Tibial nerve (tissue), 4 donors: ENCODE results near the gene TRAF7. TPM values are rescaled to one million over a fixed set of nuclear protein-coding genes. Genes with fewer than 3 reads are reported as not detected.
A peak's percentile ranks its signal among the peaks of the same experiment; 100 is the strongest.

Experiments used
- DNase-seq, 2 donors: peaks; one replicate each; pipeline ENCODE4 v3.0.0-alpha.2; 2019; ENCODE audit warnings: low spot score in 2 of 2
- H3K27ac ChIP-seq, 4 donors: fragments of 200-600 bp; sonication (generic) in 3 of 4; one replicate each; pipeline ENCODE4 v1.5.1; 2017 to 2019; ENCODE audit warnings: mild to moderate bottlenecking in 1 of 4
- H3K27me3 ChIP-seq, 2 donors: fragments of 200-600 bp; sonication (generic) in 1 of 2; one replicate each; pipeline versions ENCODE4 v1.5.1 to v1.6.0; 2017 to 2019
- H3K36me3 ChIP-seq, 3 donors: fragments of 200-600 bp; sonication (generic); one replicate each; pipeline ENCODE4 v1.5.1; 2018 to 2019
- H3K4me1 ChIP-seq, 4 donors: fragments of 200-600 bp; sonication (generic) in 3 of 4; one replicate each; pipeline ENCODE4 v1.5.1; 2017 to 2019
- H3K4me3 ChIP-seq, 4 donors: fragments of 200-600 bp; sonication (generic) in 3 of 4; one replicate each; pipeline ENCODE4 v1.5.1; 2017 to 2019; ENCODE audit warnings: mild to moderate bottlenecking in 1 of 4, moderate library complexity in 1 of 4
- H3K9me3 ChIP-seq, 4 donors: fragments of 200-600 bp; sonication (generic) in 3 of 4; one replicate each; pipeline ENCODE4 v1.5.1; 2017 to 2019
- CTCF ChIP-seq, 5 experiments: fragments of 200-600 bp in 3 of 5; fragments of 450-650 bp in 2 of 5; sonication (generic) in 3 of 5; IDR thresholded peaks; one replicate each; pipeline ENCODE4 v1.5.1; 2016 to 2019; ENCODE audit warnings: antibody characterized with exemption in 5 of 5, mild to moderate bottlenecking in 3 of 5, moderate library complexity in 2 of 5
- EP300 ChIP-seq, 2 donors: sonication (generic); formaldehyde crosslinking; IDR thresholded peaks; one replicate each; pipeline ENCODE4 v1.6.1; 2017; ENCODE audit warnings: antibody characterized with exemption in 2 of 2, mild to moderate bottlenecking in 1 of 2
- POLR2A ChIP-seq, 2 donors: fragments of 450-650 bp; IDR thresholded peaks; one replicate each; pipeline ENCODE4 v1.6.1; 2017; ENCODE audit warnings: antibody characterized with exemption in 2 of 2, mild to moderate bottlenecking in 2 of 2, moderate library complexity in 2 of 2
- WGBS, 2 donors: methylation state at CpG; one replicate each; pipeline ENCODE4 v1.1.5; 2018; 5-methylcytosine and 5-hydroxymethylcytosine counted together
- total RNA-seq, 4 donors: library from RNA; depleted of rRNA; stranded (reverse); fragments of >200 nt; gene quantifications; one replicate each; pipeline ENCODE4 v1.1.0, GENCODE V29; 2016

Gene TRAF7
- total RNA-seq, 4 donors from 2014 or later, result 29.1 to 53.7 (median 38.4) TPM

GRCh38 chr16:2194852-2195321 lies 39.3 kb downstream of the TRAF7 start:
- WGBS, 2 donors, result 15 to 61% methylated on average over 4 to 9 of the region's 10 CpGs

DNA sequence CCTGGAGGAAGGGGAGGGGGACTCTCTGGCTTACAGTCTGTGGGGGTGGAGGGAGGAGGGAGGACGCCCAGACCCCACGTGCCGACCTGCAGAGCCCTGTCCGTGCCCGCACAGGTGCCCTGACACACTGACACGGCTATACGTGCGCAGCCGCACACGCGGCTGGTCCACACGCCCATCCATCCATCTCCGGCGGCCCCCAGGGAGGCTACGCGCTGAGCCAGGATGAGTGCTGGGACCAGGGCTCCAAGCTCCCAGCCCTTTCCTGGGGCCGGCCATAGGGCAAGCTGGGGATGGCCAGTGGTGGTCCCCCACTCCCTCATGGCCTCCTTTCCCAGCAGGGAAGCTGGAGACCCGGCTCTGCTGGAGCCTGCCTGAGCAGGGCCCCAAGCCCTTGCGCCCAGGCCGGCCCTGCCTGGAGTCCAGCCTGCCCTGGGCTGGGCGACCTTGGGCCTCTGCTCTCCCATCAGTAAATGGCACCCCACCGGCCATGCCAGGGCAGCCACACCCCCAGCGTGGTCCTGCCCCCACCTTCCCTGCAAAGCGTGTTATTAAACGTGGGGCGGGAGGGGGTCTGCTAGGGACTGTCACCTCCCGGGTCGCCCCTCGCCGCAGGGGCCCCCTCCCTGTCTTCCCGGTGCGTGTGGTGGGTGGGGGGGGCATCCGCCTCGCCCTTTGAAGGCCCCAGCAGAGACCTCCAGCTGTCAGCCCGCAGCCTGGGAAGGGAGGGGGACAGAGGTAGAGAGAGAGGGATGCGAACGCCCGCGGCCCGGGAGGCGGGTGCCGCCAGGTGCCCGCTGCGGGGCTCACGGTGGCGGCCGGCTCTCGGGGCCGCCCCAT lies 40.0 kb downstream of the TRAF7 start:
- no peaks in the 10 kb centered on the region for H3K36me3 ChIP-seq
- H3K27ac ChIP-seq, result peak overlapping the region in 1 of 4 donors; percentile 4
- peaks cover 0 to 37% (median 13%) of the 10 kb centered on the region in 4 donors for H3K4me1 ChIP-seq
- peaks cover 0 to 46% of the 10 kb centered on the region in 2 donors for H3K27me3 ChIP-seq
- peak overlapping the region in 2 of 4 donors; percentile 17 to 55 for H3K4me3 ChIP-seq
- 11 to 16% methylated on average over 20 to 34 of the region's 49 CpGs for WGBS, 2 donors
- TF ChIP-seq EP300 (IDR thresholded peaks at IDR 0.05), result no peak
- DNase-seq, result no peak
- H3K9me3 ChIP-seq, result no peaks in the 10 kb centered on the region

More at GRCh38 chr16:2194852-2195321, 39.3 kb downstream of the TRAF7 start:
- no peaks in the 10 kb centered on the region for H3K36me3 ChIP-seq
- H3K27ac ChIP-seq, result no peak overlapping the region
- peaks cover 0 to 46% of the 10 kb centered on the region in 2 donors for H3K27me3 ChIP-seq
- no peaks in the 10 kb centered on the region for H3K9me3 ChIP-seq
- TF ChIP-seq CTCF (IDR thresholded peaks at IDR 0.05) (peak in 2 of 5 experiments; percentile 19 to 39), POLR2A (IDR thresholded peaks at IDR 0.05) (no peak)
- H3K4me1 ChIP-seq, result peaks cover 0 to 37% (median 13%) of the 10 kb centered on the region in 4 donors
- H3K4me3 ChIP-seq, result no peak overlapping the region
- DNase-seq, result no peak

DNA sequence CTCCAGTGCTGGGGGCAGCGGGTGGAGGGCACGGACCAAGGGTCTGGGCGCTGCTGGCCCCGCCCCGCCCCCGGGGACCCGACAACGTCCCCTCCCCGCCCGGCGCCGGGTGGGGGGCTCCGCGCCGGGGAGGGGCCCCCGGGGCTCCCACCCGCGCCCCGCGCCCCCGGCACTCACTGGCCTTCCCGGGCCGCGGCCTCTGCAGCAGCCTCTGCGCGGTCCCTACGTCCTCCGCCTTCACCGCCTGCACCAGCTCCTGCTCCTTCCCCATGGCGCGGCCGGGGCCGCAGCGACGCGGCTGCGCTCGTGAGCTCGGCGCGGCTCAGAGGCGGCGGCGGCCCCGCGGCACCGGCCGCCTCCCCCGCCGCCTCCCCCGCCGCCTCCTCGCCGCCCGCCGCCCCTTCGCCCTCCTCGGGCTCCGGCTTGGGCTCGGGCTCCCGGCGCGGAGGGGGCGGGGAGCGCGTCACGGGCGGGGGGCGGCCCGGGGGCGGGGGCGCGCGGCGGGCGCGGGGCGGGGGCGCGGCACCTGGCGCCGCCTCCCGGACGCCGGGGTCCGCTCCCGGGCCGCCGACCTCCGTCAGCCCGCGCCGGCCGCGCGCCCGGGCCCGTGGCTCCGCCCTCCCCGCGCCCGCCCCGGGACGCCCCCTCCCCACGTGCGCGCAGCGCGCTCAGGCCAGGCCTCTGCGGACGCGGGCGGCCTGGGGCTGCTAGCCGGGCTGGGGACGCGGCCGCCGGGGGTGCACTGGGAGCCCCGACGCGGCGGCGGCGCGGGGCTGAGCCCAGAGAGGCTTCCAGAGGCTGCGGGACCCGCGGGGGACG lies 40.8 kb downstream of the TRAF7 start, which contains the start of gene CASKIN1:
TSS of gene CASKIN1 (minus strand) at position 444 of the 819 bp plus-strand sequence. CDS start at position 271, 173 bp downstream.
- TF ChIP-seq EP300 (IDR thresholded peaks at IDR 0.05), result no peak
- TF ChIP-seq CTCF (IDR thresholded peaks at IDR 0.05), result no peak
- TF ChIP-seq POLR2A (IDR thresholded peaks at IDR 0.05), result no peak
- Histone ChIP-seq H3K4me3 (peak within 1 kb of the TSS in 3 of 4 donors; percentile 15 to 55 (median 17)), H3K27me3 (peaks cover 0 to 46% of the 10 kb centered on the region in 2 donors), H3K27ac (peak within 1 kb of the TSS in 1 of 4 donors; percentile 4), H3K4me1 (peaks cover 0 to 29% (median 9%) of the 10 kb centered on the region in 4 donors), H3K9me3 (no peaks in the 10 kb centered on the region), H3K36me3 (no peaks in the 10 kb centered on the region)
- 5% methylated on average over 15 of the region's 129 CpGs; no CpG with 5 or more reads in 1 of the 2 donors for WGBS, 2 donors
- DNase-seq, result no peak

DNA sequence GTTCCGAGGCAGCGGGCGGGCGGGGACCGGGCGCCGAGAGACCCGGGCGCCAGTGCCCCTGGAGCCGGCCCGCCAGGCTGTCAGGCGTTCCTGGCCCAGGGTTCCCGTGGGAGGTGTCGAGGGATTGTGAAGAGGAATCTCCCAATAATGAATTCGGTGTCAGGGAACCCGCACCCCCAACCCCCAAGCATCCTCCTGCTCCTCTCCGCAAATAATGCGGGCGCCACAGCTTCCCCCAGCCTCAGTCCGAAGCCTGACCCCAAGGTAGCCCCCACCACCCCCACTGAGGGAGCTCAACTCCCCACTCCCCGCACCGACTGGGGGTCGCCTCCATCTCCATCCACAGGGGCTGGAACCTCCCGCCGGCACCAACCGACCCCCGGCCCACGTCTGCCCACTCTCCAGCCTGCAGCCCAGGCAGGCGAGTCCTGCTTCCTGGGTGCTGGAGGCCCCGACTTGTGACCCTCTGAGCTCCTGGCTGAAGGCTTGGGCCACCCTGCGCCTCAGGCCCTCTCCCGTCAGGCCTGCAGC lies 41.5 kb downstream of the TRAF7 start:
- no peak for TF ChIP-seq EP300 (IDR thresholded peaks at IDR 0.05)
- no peak for TF ChIP-seq POLR2A (IDR thresholded peaks at IDR 0.05)
- TF ChIP-seq CTCF (IDR thresholded peaks at IDR 0.05), result no peak
- H3K9me3 ChIP-seq, result no peaks in the 10 kb centered on the region
- no peaks in the 10 kb centered on the region for H3K36me3 ChIP-seq
- no peak overlapping the region for H3K27ac ChIP-seq
- peaks cover 0 to 25% (median 8%) of the 10 kb centered on the region in 4 donors for H3K4me1 ChIP-seq
- DNase-seq, result no peak
- 40 to 50% methylated on average over 13 to 18 of the region's 32 CpGs for WGBS, 2 donors
- peaks cover 0 to 46% of the 10 kb centered on the region in 2 donors for H3K27me3 ChIP-seq
- peak overlapping the region in 1 of 4 donors; percentile 55 for H3K4me3 ChIP-seq

- Histone ChIP-seq H3K4me3 (no peak overlapping the region), H3K36me3 (no peaks in the 10 kb centered on the region), H3K4me1 (peaks cover 0 to 25% (median 8%) of the 10 kb centered on the region in 4 donors), H3K27ac (no peak overlapping the region), H3K9me3 (no peaks in the 10 kb centered on the region), H3K27me3 (peaks cover 0 to 46% of the 10 kb centered on the region in 2 donors)
- TF ChIP-seq POLR2A (IDR thresholded peaks at IDR 0.05) (no peak), CTCF (IDR thresholded peaks at IDR 0.05) (no peak), EP300 (IDR thresholded peaks at IDR 0.05) (no peak)
- 71 to 81% methylated on average over 6 of the region's 6 CpGs for WGBS, 2 donors
- DNase-seq, result no peak
Measured at GRCh38 chr16:2197765-2198164, 42.2 kb downstream of the TRAF7 start.
